ENCODE results near the gene HYI. TPM values are rescaled to one million over a fixed set of nuclear protein-coding genes. Genes with fewer than 3 reads are reported as not detected.
"Not testable (repeated sequence)": the region's sequence is repeated elsewhere in the genome, so short reads cannot be mapped to it uniquely, and the experiment has no call there.

HYI gene
- total RNA-seq, 1 donor from 2014 or later: 56.4 TPM

DNA sequence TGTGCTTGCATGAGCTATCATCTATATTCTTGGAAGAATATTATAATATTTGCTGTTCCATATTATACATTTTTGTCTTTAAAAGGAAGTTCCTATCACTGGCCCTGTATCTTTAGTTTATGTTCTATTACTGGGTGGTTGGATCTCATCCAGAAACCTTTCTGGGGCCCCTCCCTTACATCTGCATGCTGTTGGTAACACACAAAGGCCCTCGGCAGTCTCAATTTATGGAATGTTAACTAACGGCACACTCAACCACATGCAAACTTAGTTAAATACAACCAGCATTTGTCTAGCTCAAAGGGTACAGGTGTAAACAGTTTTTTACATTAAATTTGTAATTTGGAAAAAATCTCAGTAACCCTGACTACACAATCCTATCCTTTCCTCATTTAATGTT lies 9.7 kb upstream of the HYI start:
- Histone ChIP-seq H3K27ac (no peak overlapping the region), H3K4me1 (no peaks in the 10 kb centered on the region), H3K36me3 (no peaks in the 10 kb centered on the region), H3K27me3 (no peaks in the 10 kb centered on the region), H3K9me3 (no peaks in the 10 kb centered on the region), H3K4me3 (no peak overlapping the region)
- intact Hi-C loops (cut with DNase I): no loop called here
- no peak for TF ChIP-seq CTCF (IDR thresholded peaks at IDR 0.05)
- no peak for DNase-seq (ENCODE audit: low spot score in 2 of 2)

DNA sequence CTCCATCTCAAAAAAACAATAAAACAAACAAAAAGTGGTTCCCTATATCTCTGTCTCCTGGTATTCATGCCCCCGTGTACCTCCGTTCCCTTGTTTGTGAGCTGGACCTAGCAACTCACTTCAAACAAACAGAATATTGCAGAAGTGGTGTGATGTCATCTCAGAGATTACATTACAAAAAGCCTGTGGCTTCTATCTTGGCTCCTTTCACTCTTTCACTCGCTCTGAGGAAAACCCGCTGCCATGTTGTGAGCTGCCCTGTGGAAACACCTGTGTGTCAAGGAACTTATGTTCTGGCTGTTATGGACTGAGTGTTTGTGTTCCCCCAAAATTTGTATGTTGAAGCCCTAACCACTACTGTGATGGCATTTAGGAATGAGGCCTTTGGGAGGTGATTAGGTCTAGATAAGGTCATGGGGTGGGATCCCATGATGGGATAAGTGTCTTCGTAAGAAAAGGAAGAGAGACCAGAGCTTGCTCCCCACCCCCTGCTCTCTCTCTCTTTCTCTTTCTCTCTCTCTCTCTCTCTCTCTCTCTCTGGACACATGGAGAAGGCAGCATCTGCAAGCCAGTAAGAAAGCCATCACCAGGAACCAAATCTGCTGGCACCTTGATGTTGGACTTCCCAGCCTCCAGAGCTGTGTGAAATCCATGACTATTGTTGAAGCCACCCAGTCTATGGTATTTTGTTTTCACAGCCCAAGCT lies 7.4 kb upstream of the HYI start:
- Histone ChIP-seq H3K36me3 (no peaks in the 10 kb centered on the region), H3K27me3 (no peaks in the 10 kb centered on the region), H3K4me3 (no peak overlapping the region), H3K27ac (no peak overlapping the region), H3K9me3 (no peaks in the 10 kb centered on the region), H3K4me1 (no peaks in the 10 kb centered on the region)
- no peak for TF ChIP-seq CTCF (IDR thresholded peaks at IDR 0.05)
- no peak for DNase-seq (ENCODE audit: low spot score in 2 of 2)
- intact Hi-C loops (cut with DNase I): no loop called here

GRCh38 chr1:43458379-43458778 lies 4.6 kb upstream of the HYI start:
- H3K27ac ChIP-seq; H3K4me1 ChIP-seq; H3K36me3 ChIP-seq; H3K27me3 ChIP-seq; DNase-seq (ENCODE audit: low spot score in 2 of 2); H3K4me3 ChIP-seq; H3K9me3 ChIP-seq: not testable (repeated sequence)
- intact Hi-C loops (cut with DNase I): loop anchor here (10.0 kb wide), 1 partner anchor 514 kb away; no protein-coding TSS in a partner anchor

DNA sequence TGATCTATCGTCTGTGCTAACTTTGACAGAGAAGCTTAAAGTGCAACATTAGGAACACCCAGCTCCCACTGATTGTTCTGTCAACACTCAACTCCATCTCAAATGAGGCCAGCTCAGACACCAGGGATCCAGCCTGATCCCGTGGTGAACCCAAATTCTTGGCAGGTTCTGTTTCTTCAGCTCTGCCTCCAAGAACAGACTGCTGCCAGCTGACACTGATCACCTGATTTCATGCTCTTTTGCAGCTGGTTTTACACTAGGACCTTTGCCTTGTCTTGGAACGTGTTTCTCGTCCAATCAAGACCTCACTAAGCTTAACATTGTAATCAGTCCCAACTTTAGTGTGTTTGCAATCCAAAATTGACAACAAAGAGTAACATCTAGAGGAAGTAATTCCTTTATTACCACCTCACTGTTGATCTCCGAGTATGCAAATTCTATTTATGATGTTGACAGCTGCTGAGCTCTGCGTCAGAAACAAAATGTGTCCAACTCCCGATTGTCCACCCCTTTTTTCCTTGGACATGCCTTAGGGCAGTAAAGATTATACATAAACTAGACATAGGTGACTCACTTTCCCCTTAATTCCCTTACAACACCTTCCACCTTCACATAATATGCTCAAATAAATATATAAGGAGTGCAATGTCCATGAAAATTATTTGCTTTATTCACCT lies 1.6 kb upstream of the HYI start:
- no peaks in the 10 kb centered on the region for H3K9me3 ChIP-seq
- no peak for DNase-seq (ENCODE audit: low spot score in 2 of 2)
- H3K27ac ChIP-seq: no peak overlapping the region
- H3K4me3 ChIP-seq: no peak overlapping the region
- intact Hi-C loops (cut with DNase I): loop anchor here (10.0 kb wide), 1 partner anchor 511 kb away; no protein-coding TSS in a partner anchor
- no peaks in the 10 kb centered on the region for H3K27me3 ChIP-seq
- peaks cover 0 to 5% of the 10 kb centered on the region in 2 donors for H3K4me1 ChIP-seq
- no peak for TF ChIP-seq CTCF (IDR thresholded peaks at IDR 0.05)
- peaks cover 10 to 17% of the 10 kb centered on the region in 2 donors for H3K36me3 ChIP-seq

- DNase-seq (ENCODE audit: low spot score in 2 of 2): peak in 1 of 2 donors; percentile 88
- intact Hi-C loops (cut with DNase I): loop anchor here (5.0 to 10.0 kb wide), 4 partner anchors 97 to 510 kb away; partner anchors contain the start of genes CDC20, KDM4A and ST3GAL3
- H3K9me3 ChIP-seq: no peaks in the 10 kb centered on the region
- TF ChIP-seq CTCF (IDR thresholded peaks at IDR 0.05): no peak
- H3K36me3 ChIP-seq: peaks cover 16 to 26% of the 10 kb centered on the region in 2 donors
- peaks cover 0 to 5% of the 10 kb centered on the region in 2 donors for H3K4me1 ChIP-seq
- H3K27me3 ChIP-seq: no peaks in the 10 kb centered on the region
- peak overlapping the region; percentile 66 to 77 for H3K4me3 ChIP-seq
- peak overlapping the region; percentile 88 to 94 for H3K27ac ChIP-seq
These were observed 710 bp upstream of the HYI start for GRCh38 chr1:43454270-43455011.
